Measurements from ENCODE around the gene DTNB.
"Not testable (repeated sequence)": the region's sequence is repeated elsewhere in the genome, so short reads cannot be mapped to it uniquely, and the experiment has no call there.

Gene DTNB

GRCh38 chr2:25673300-25674076 lies at the start of gene DTNB:
Gene DTNB, minus strand, starts transcription at chr2:25673577. Its CDS starts 20,917 bp downstream, at chr2:25652660.
- no peak for FAIRE-seq

GRCh38 chr2:25722224-25722623 lies 48.8 kb upstream of the DTNB start:
- FAIRE-seq = no peak

GRCh38 chr2:25720575-25720974 lies 47.2 kb upstream of the DTNB start:
- FAIRE-seq = no peak

GRCh38 chr2:25714740-25715139 lies 41.4 kb upstream of the DTNB start:
- FAIRE-seq = no peak

- no peak for FAIRE-seq
These were observed 39.1 kb upstream of the DTNB start for GRCh38 chr2:25712455-25712854.

GRCh38 chr2:25711675-25712354 lies 38.4 kb upstream of the DTNB start:
- FAIRE-seq = no peak

- no peak for FAIRE-seq
These were observed 37.4 kb upstream of the DTNB start for GRCh38 chr2:25710750-25711149.

- no peak for FAIRE-seq
These were observed 36.0 kb upstream of the DTNB start for GRCh38 chr2:25709349-25709748.

GRCh38 chr2:25707927-25708590 lies 34.7 kb upstream of the DTNB start:
- FAIRE-seq = no peak

- not testable (repeated sequence) for FAIRE-seq
These were observed 32.2 kb upstream of the DTNB start for GRCh38 chr2:25705575-25705974.

GRCh38 chr2:25701801-25702200 lies 28.4 kb upstream of the DTNB start:
- no peak for FAIRE-seq

GRCh38 chr2:25700221-25700660 lies 26.9 kb upstream of the DTNB start:
- FAIRE-seq = peak; percentile 45

- FAIRE-seq = no peak
These were observed 25.8 kb upstream of the DTNB start for GRCh38 chr2:25699216-25699615.

- FAIRE-seq = no peak
These were observed 25.4 kb upstream of the DTNB start for GRCh38 chr2:25698752-25699151.

- no peak for FAIRE-seq
These were observed 24.4 kb upstream of the DTNB start for GRCh38 chr2:25697559-25698341.

GRCh38 chr2:25692737-25693445 lies 19.5 kb upstream of the DTNB start:
- FAIRE-seq = no peak

GRCh38 chr2:25692143-25692542 lies 18.8 kb upstream of the DTNB start:
- FAIRE-seq = no peak

- no peak for FAIRE-seq
These were observed 16.7 kb upstream of the DTNB start for GRCh38 chr2:25690058-25690457.

GRCh38 chr2:25688236-25688635 lies 14.9 kb upstream of the DTNB start:
- FAIRE-seq = no peak

GRCh38 chr2:25685741-25686140 lies 12.4 kb upstream of the DTNB start:
- no peak for FAIRE-seq

GRCh38 chr2:25684577-25685473 lies 11.4 kb upstream of the DTNB start:
- FAIRE-seq = no peak
